ENCODE results near the gene TXN2.

GRCh38 chr22:36471341-36471821 lies 10.1 kb downstream of the TXN2 start:
- TF ChIP-seq, protein P1, sequence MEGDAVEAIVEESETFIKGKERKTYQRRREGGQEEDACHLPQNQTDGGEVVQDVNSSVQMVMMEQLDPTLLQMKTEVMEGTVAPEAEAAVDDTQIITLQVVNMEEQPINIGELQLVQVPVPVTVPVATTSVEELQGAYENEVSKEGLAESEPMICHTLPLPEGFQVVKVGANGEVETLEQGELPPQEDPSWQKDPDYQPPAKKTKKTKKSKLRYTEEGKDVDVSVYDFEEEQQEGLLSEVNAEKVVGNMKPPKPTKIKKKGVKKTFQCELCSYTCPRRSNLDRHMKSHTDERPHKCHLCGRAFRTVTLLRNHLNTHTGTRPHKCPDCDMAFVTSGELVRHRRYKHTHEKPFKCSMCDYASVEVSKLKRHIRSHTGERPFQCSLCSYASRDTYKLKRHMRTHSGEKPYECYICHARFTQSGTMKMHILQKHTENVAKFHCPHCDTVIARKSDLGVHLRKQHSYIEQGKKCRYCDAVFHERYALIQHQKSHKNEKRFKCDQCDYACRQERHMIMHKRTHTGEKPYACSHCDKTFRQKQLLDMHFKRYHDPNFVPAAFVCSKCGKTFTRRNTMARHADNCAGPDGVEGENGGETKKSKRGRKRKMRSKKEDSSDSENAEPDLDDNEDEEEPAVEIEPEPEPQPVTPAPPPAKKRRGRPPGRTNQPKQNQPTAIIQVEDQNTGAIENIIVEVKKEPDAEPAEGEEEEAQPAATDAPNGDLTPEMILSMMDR (conservative IDR thresholded peaks at IDR 0.05 in 1 of 2, IDR thresholded peaks at IDR 0.05 in 1 of 2; ENCODE audit: extremely low read depth in 1 of 2, insufficient read depth in 1 of 2, low read depth in 1 of 2, low read length in 2 of 2): no peak
- no peak for TF ChIP-seq EZH2 (IDR thresholded peaks at IDR 0.05; ENCODE audit: borderline replicate concordance, low read length)
